H9 (cell line): ENCODE results near the gene GPI. TPM values are rescaled to one million over a fixed set of nuclear protein-coding genes. Genes with fewer than 3 reads are reported as not detected.

Experiments
- DNase-seq: peaks from one replicate; pipeline ENCODE4 v3.0.0-alpha.2; 2017
- H2AFZ ChIP-seq: one replicate; pipeline ENCODE4 v1.6.1; 2013; ENCODE audit warnings: mild to moderate bottlenecking, low read length, control low read depth, moderate library complexity
- H2AK5ac ChIP-seq: 2 replicates; pipeline ENCODE4 v1.6.1; 2013; ENCODE audit warnings: low read length, control low read depth, mixed read lengths; ENCODE audit not compliant: insufficient read length
- H2BK120ac ChIP-seq: one replicate; pipeline ENCODE4 v1.6.1; 2013; ENCODE audit warnings: low read depth, mild to moderate bottlenecking, low read length, control low read depth, inconsistent platforms; ENCODE audit not compliant: poor library complexity, severe bottlenecking
- H2BK12ac ChIP-seq: 2 replicates; pipeline ENCODE4 v1.6.1; 2013; ENCODE audit warnings: low read length, control low read depth, mixed read lengths, low read depth; ENCODE audit not compliant: insufficient read length
- H2BK15ac ChIP-seq: 2 replicates; pipeline ENCODE4 v1.6.1; 2013; ENCODE audit warnings: low read depth, low read length, control low read depth
- H2BK20ac ChIP-seq: one replicate; pipeline ENCODE4 v1.6.1; 2013; ENCODE audit warnings: low read depth, mild to moderate bottlenecking, low read length, control low read depth, inconsistent platforms; ENCODE audit not compliant: poor library complexity, severe bottlenecking
- H2BK5ac ChIP-seq: 2 replicates; pipeline ENCODE4 v1.6.1; 2013; ENCODE audit warnings: low read length, control low read depth, mixed read lengths; ENCODE audit not compliant: insufficient read length
- H3K14ac ChIP-seq: 2 replicates; pipeline ENCODE4 v1.6.1; 2013; ENCODE audit warnings: low read length, control low read depth; ENCODE audit not compliant: insufficient read depth
- H3K18ac ChIP-seq: 2 replicates; pipeline ENCODE4 v1.6.1; 2013; ENCODE audit warnings: low read depth, mild to moderate bottlenecking, mixed read lengths, low read length, control low read depth; ENCODE audit not compliant: insufficient read length
- H3K23ac ChIP-seq: 2 replicates; pipeline ENCODE4 v1.6.1; 2013; ENCODE audit warnings: low read length, control low read depth, mixed read lengths, low read depth; ENCODE audit not compliant: insufficient read length
- H3K23me2 ChIP-seq: 2 replicates; pipeline ENCODE4 v1.6.1; 2013; ENCODE audit warnings: low read depth, mild to moderate bottlenecking, mixed read lengths, low read length, control low read depth; ENCODE audit not compliant: insufficient read length, poor library complexity, severe bottlenecking
- H3K27ac ChIP-seq: 2 replicates; pipeline ENCODE4 v1.5.1; 2013; ENCODE audit warnings: low read length, control low read depth, mixed read lengths, low read depth; ENCODE audit not compliant: insufficient read length
- H3K27me3 ChIP-seq: 2 replicates; pipeline ENCODE4 v1.6.1; 2013; ENCODE audit warnings: low read length, control low read depth, inconsistent platforms; ENCODE audit not compliant: insufficient read depth
- H3K4ac ChIP-seq: 2 replicates; pipeline ENCODE4 v1.6.1; 2013; ENCODE audit warnings: low read depth, mild to moderate bottlenecking, control low read depth, inconsistent platforms, low read length, moderate library complexity
- H3K4me1 ChIP-seq: 2 replicates; pipeline ENCODE4 v1.6.1; 2013; ENCODE audit warnings: low read length, control low read depth, inconsistent platforms; ENCODE audit not compliant: insufficient read depth
- H3K4me2 ChIP-seq: 2 replicates; pipeline ENCODE4 v1.6.1; 2013; ENCODE audit warnings: low read length, control low read depth, mixed read lengths; ENCODE audit not compliant: insufficient read length, insufficient read depth
- H3K56ac ChIP-seq: 2 replicates; pipeline ENCODE4 v1.6.1; 2013; ENCODE audit warnings: low read depth, mild to moderate bottlenecking, mixed read lengths, low read length, control low read depth; ENCODE audit not compliant: insufficient read length
- H3K79me1 ChIP-seq: 2 replicates; pipeline ENCODE4 v1.6.1; 2013; ENCODE audit warnings: low read depth, mild to moderate bottlenecking, moderate library complexity, low read length, control low read depth, inconsistent platforms; ENCODE audit not compliant: insufficient read depth, poor library complexity, severe bottlenecking
- H3K79me2 ChIP-seq: 2 replicates; pipeline ENCODE4 v1.6.1; 2013; ENCODE audit warnings: low read length, control low read depth, inconsistent platforms; ENCODE audit not compliant: insufficient read depth
- H3K9ac ChIP-seq: 2 replicates; pipeline ENCODE4 v1.6.1; 2013; ENCODE audit warnings: low read length, control low read depth, mixed read lengths; ENCODE audit not compliant: insufficient read length; ENCODE audit errors: extremely low read depth
- H3K9me3 ChIP-seq: one replicate; pipeline ENCODE4 v1.6.1; 2013; ENCODE audit warnings: low read depth, low read length, inconsistent platforms; ENCODE audit not compliant: control insufficient read depth
- H3T11ph ChIP-seq: one replicate; pipeline ENCODE4 v1.6.1; 2013; ENCODE audit warnings: mild to moderate bottlenecking, low read length, control low read depth, inconsistent platforms
- H4K20me1 ChIP-seq: one replicate; pipeline ENCODE4 v1.6.1; 2013; ENCODE audit not compliant: control insufficient read depth, insufficient read length, insufficient read depth
- H4K5ac ChIP-seq: 2 replicates; pipeline ENCODE4 v1.6.1; 2013; ENCODE audit warnings: low read depth, mild to moderate bottlenecking, mixed read lengths, low read length, control low read depth; ENCODE audit not compliant: insufficient read length
- H4K8ac ChIP-seq: replicated peaks from 2 replicates; pipeline ENCODE4 v1.6.1; 2013; ENCODE audit warnings: low read length, control low read depth, mixed read lengths, low read depth; ENCODE audit not compliant: insufficient read length
- H4K91ac ChIP-seq: 2 replicates; pipeline ENCODE4 v1.6.1; 2013; ENCODE audit warnings: low read depth, mild to moderate bottlenecking, moderate library complexity, mixed read lengths, low read length, control low read depth; ENCODE audit not compliant: insufficient read length
- H3K27ac Mint-ChIP-seq, 3 experiments: 2 replicates in 2 of 3; 3 replicates in 1 of 3; pipeline ENCODE4 v1.8.0; 2020 to 2021; ENCODE audit warnings: mixed read lengths in 3 of 3, mild to moderate bottlenecking in 1 of 3, moderate library complexity in 1 of 3
- H3K27me3 Mint-ChIP-seq: 2 replicates; pipeline ENCODE4 v1.8.0; 2021; ENCODE audit warnings: low read depth, mild to moderate bottlenecking, moderate library complexity, mixed read lengths
- H3K36me3 Mint-ChIP-seq, 3 experiments: 2 replicates in 2 of 3; 3 replicates in 1 of 3; pipeline ENCODE4 v1.8.0; 2020 to 2021; ENCODE audit warnings: low read depth in 3 of 3, mixed read lengths in 3 of 3; ENCODE audit not compliant: insufficient read depth in 1 of 3
- H3K4me1 Mint-ChIP-seq, 2 experiments: 2 replicates each; pipeline ENCODE4 v1.8.0; 2020; ENCODE audit warnings: mixed read lengths in 2 of 2
- H3K4me3 Mint-ChIP-seq, 2 experiments: 2 replicates in 1 of 2; 3 replicates in 1 of 2; pipeline ENCODE4 v1.8.0; 2020 to 2021; ENCODE audit warnings: mild to moderate bottlenecking in 2 of 2, mixed read lengths in 2 of 2, moderate library complexity in 1 of 2
- H3K9me3 Mint-ChIP-seq, 2 experiments: 2 replicates in 1 of 2; 3 replicates in 1 of 2; pipeline ENCODE4 v1.8.0; 2020; ENCODE audit warnings: mild to moderate bottlenecking in 2 of 2, mixed read lengths in 2 of 2, moderate library complexity in 1 of 2
- WGBS: extraction: QIAGEN DNeasy Blood & Tissue Kit; methylation state at CpG from one replicate; pipeline ENCODE4 v1.1.7; 2013; ENCODE audit warnings: missing lambda C conversion rate, low lambda C conversion rate, mixed read lengths; ENCODE audit not compliant: insufficient read length; ENCODE audit errors: extremely low coverage; 5-methylcytosine and 5-hydroxymethylcytosine counted together
- total RNA-seq: library from RNA; stranded (reverse); gene quantifications from 2 replicates; pipeline ENCODE4 v1.2.1, GENCODE V29; 2021
- TF ChIP-seq, protein P1 (sequence below): fragments of 200-600 bp; sonication (generic); conservative IDR thresholded peaks from 3 replicates; pipeline ENCODE4 v1.8.0; 2021; ENCODE audit warnings: antibody characterized with exemption, mild to moderate bottlenecking

The GPI gene
- total RNA-seq, 1 experiment from 2014 or later, result 373 TPM

DNA sequence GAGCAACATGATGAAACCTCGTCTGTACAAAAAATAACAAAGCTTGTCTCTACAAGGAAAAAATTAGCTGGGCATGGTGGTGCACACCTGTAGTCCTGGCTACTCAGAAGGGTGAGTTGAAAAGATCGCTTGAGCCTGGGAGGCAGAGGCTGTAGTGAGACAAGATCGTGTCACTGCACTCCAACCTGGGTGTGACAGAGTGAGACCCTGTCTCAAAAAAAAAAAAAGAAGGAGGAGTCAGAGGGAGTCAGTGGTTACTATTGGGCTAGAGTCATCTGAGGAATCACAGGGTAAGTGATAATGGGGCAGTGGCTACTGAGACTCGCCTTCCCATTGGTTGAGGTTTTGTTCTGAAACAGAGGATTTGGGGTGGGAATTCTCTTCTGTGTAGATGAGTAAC is 1.9 kb upstream of the GPI start:
- Histone ChIP-seq H3K79me1 (peaks cover 11% of the 10 kb centered on the region), H3K27ac (no peak overlapping the region), H2AFZ (no peak overlapping the region), H4K91ac (no peak overlapping the region), H3K14ac (no peak overlapping the region), H3K4me2 (no peak overlapping the region), H3K79me2 (peaks cover 7% of the 10 kb centered on the region; the same call in 1 of the 2 replicates), H2BK120ac (no peak overlapping the region), H3K4me1 (peaks cover 2% of the 10 kb centered on the region; the same call in 1 of the 2 replicates), H3K9me3 (no peaks in the 10 kb centered on the region), H2BK20ac (no peak overlapping the region), H3K9ac (no peak overlapping the region), H2BK15ac (no peak overlapping the region), H2BK5ac (no peak overlapping the region), H3K23me2 (peaks cover 7% of the 10 kb centered on the region), H2BK12ac (no peak overlapping the region), H3T11ph (no peak overlapping the region), H4K20me1 (peaks cover 3% of the 10 kb centered on the region), H2AK5ac (no peak overlapping the region), H4K8ac (no peak overlapping the region), H3K23ac (no peak overlapping the region), H4K5ac (no peak overlapping the region), H3K4ac (no peak overlapping the region), H3K18ac (no peak overlapping the region), H3K27me3 (no peaks in the 10 kb centered on the region), H3K56ac (no peak overlapping the region)
- no peaks in the 10 kb centered on the region; a peak in 1 of 5 replicates for H3K9me3 Mint-ChIP-seq
- H3K27ac Mint-ChIP-seq, result peak overlapping the region in 2 of 3 experiments; percentile 3 to 94; a peak in 3 of 7 replicates
- H3K4me3 Mint-ChIP-seq, result peak overlapping the region; percentile 8 to 65; a peak in 3 of 5 replicates
- H3K36me3 Mint-ChIP-seq, result peaks cover 19 to 23% (median 21%) of the 10 kb centered on the region in 3 experiments
- WGBS, result no CpG with 5 or more reads among the region's 4 CpGs
- peaks cover 43 to 48% of the 10 kb centered on the region in 2 experiments for H3K4me1 Mint-ChIP-seq
- peaks cover 1% of the 10 kb centered on the region for H3K27me3 Mint-ChIP-seq
- TF ChIP-seq, protein P1, sequence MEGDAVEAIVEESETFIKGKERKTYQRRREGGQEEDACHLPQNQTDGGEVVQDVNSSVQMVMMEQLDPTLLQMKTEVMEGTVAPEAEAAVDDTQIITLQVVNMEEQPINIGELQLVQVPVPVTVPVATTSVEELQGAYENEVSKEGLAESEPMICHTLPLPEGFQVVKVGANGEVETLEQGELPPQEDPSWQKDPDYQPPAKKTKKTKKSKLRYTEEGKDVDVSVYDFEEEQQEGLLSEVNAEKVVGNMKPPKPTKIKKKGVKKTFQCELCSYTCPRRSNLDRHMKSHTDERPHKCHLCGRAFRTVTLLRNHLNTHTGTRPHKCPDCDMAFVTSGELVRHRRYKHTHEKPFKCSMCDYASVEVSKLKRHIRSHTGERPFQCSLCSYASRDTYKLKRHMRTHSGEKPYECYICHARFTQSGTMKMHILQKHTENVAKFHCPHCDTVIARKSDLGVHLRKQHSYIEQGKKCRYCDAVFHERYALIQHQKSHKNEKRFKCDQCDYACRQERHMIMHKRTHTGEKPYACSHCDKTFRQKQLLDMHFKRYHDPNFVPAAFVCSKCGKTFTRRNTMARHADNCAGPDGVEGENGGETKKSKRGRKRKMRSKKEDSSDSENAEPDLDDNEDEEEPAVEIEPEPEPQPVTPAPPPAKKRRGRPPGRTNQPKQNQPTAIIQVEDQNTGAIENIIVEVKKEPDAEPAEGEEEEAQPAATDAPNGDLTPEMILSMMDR, result no peak
- DNase-seq, result peak; percentile 58
